Measurements from ENCODE around the gene NSF.
"Not testable (repeated sequence)": the region's sequence is repeated elsewhere in the genome, so short reads cannot be mapped to it uniquely, and the experiment has no call there.

Gene NSF

DNA sequence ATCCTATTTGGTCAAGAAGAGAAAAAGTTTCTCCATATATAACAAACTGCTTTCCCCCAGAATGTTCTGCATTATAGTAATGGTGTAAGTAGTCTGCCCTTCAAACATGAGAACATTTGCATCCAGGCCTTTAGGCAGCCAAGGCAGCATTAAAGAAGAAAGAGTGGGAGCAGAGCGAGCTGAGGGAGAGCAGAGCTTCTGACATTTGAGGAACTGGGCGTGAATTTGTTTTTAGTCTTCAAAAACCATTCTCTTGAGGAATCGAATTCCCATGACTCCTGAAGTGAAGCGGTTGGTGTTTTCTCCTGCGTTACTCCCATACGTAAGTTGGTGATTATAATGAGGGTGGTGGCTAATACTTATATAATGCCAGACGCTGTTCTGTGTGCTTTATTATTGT is 58.8 kb downstream of the NSF start:
- not testable (repeated sequence) for H3K27me3 ChIP-seq (replicated peaks; ENCODE audit: control insufficient read depth, insufficient read depth, low read length); DNase-seq (ENCODE audit: extremely low read depth, insufficient read length); H3K4me3 ChIP-seq (replicated peaks; ENCODE audit: low read depth, low read length); H3K36me3 ChIP-seq (ENCODE audit: control insufficient read depth, insufficient read depth, low read length)

DNA sequence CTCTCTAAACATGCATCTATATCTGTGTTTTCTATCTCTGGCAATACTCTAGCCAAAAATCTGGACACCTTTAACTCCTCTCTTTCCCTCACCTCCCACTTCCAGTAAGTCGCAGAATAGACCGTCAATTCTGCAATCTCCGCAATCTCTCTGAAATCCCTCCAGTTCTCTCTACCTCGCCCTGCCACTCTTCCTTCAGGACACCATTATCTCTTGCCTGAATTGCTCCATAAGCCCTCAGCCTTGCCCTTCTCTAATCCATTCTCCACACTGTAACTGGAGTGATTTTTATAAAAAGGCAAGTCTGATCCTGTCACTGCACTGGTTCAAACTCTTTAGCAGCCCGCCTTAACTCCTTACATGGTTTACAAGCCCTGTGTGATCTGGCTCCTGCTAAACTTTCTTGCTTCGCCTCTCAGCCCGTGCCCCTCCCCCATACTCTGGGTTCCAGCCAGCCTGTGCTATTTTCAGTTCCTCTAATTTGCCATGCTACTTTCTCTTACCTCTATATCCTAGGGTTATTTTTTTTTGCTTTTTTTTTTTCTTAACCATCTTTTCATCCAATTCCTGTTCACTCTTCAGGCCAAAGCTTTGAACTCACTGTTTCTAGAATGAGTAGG is 61.7 kb downstream of the NSF start:
- H3K36me3 ChIP-seq (ENCODE audit: control insufficient read depth, insufficient read depth, low read length); DNase-seq (ENCODE audit: extremely low read depth, insufficient read length); H3K27me3 ChIP-seq (replicated peaks; ENCODE audit: control insufficient read depth, insufficient read depth, low read length); H3K4me3 ChIP-seq (replicated peaks; ENCODE audit: low read depth, low read length): not testable (repeated sequence)

DNA sequence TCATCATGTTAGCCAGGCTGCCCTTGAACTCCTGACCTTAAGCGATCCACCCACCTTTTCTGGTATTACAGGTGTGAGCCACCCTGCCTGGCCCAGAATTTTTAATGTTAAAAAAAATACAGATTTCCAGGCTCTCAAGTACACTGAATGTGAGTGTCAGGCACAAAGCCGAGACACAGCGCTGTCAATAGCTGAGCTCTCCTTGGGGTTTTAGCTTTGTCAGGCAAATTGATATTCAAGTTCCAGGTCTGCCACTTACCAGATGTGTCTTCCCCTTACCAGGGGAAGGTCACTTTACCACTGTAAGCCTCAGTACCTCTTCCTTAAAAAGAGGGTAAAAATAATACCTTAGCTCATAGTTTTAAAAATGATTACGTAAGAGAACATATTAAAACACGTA is 67.8 kb downstream of the NSF start:
- H3K36me3 ChIP-seq (ENCODE audit: control insufficient read depth, insufficient read depth, low read length); DNase-seq (ENCODE audit: extremely low read depth, insufficient read length); H3K4me3 ChIP-seq (replicated peaks; ENCODE audit: low read depth, low read length); H3K27me3 ChIP-seq (replicated peaks; ENCODE audit: control insufficient read depth, insufficient read depth, low read length): not testable (repeated sequence)

DNA sequence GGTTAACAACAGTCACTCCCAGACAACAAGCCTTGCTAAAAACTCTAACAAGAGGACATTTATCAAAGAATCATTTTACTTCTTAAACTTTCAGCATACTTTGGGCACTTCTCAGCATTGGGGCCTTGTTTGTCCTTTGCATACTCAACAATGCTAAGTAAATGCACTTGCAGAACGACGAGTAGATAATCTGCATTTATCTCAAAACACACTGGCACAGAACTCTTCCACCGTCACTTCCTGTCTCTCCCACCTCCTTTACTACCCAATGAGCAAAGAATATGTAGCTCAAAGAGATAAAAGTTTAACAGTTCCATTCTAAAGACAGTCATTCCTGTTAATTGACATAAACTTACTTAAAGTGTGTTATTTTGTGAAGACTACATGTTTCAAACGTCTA is 69.2 kb downstream of the NSF start:
- H3K27me3 ChIP-seq (replicated peaks; ENCODE audit: control insufficient read depth, insufficient read depth, low read length); H3K4me3 ChIP-seq (replicated peaks; ENCODE audit: low read depth, low read length); H3K36me3 ChIP-seq (ENCODE audit: control insufficient read depth, insufficient read depth, low read length); DNase-seq (ENCODE audit: extremely low read depth, insufficient read length): not testable (repeated sequence)

DNA sequence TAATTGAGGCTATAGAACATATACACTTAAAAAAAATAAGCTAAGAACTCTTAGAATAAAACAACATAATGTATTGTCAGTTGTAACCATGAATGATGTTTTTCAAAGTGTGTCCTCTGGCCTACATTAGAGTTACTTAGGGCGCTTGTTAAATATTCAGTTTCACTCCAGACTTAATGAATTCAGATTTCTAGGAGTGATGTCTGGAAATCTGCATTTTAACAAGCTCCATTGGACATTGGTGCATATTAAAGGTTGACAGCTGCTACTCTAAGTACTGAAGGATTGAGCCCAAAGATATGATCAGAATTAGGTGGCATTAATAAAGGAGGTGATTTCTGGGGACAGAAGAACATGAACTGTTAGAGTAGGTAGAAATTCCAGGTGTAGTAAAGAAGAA is 72.7 kb downstream of the NSF start:
- H3K27me3 ChIP-seq (replicated peaks; ENCODE audit: control insufficient read depth, insufficient read depth, low read length); H3K4me3 ChIP-seq (replicated peaks; ENCODE audit: low read depth, low read length); DNase-seq (ENCODE audit: extremely low read depth, insufficient read length); H3K36me3 ChIP-seq (ENCODE audit: control insufficient read depth, insufficient read depth, low read length): not testable (repeated sequence)

DNA sequence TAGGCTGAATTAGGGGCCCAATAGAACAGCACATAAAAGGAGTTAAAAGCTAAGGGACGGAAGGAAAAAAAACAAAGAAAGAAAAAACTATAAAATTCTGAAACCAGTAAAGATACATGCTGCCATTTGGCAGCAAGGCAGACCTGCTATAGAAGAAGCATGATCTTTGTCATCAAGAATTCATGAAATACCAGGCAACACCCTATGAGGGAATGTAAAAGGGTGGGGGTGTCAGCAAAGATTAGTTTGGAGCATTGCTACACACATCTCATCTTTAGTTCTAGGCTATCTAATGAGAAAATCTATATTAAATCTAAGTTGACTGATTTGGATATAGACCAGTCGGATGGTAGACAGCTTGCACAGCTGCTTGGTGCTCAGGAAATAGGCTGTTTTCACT is 73.1 kb downstream of the NSF start:
- not testable (repeated sequence) for H3K27me3 ChIP-seq (replicated peaks; ENCODE audit: control insufficient read depth, insufficient read depth, low read length); H3K36me3 ChIP-seq (ENCODE audit: control insufficient read depth, insufficient read depth, low read length); H3K4me3 ChIP-seq (replicated peaks; ENCODE audit: low read depth, low read length); DNase-seq (ENCODE audit: extremely low read depth, insufficient read length)

DNA sequence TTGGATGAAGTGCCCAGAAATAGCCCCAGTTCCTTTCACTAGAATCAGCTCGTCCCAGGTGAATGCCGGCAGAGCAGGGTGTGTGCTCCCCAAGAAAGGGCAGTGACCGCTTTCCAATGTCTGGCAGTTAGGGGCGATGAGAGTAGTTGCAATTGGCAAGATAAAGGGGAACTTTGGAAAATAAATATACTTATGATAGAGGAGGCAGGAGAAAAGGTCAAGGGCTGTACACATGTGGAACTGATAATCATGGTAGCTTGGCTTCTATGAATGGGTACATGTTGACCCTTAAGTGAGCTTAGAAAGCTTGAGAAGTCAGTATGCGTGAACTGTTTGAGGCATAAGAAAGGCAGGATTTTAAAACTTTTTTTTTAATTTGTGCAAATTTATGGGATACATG is 75.5 kb downstream of the NSF start:
- not testable (repeated sequence) for H3K4me3 ChIP-seq (replicated peaks; ENCODE audit: low read depth, low read length); DNase-seq (ENCODE audit: extremely low read depth, insufficient read length); H3K27me3 ChIP-seq (replicated peaks; ENCODE audit: control insufficient read depth, insufficient read depth, low read length); H3K36me3 ChIP-seq (ENCODE audit: control insufficient read depth, insufficient read depth, low read length)

DNA sequence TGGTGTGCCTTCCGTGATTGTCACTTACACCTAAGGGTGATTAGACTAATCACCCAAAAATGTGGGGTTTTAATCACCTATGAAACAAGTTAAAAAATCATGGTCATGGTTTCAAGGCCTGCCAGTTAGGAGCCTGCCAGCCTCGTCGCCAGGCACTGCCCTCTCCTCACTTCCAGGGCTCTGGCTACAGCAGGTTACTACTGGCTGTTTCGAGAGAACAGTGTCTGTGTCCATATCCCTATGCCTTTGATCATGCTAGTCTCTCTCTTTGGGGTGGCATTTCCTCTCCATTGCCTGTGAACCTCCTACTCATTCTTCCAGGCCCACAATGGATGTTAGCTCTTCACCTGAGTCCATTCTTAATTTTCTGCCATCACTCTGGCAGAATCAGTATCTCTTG is 80.3 kb downstream of the NSF start:
- not testable (repeated sequence) for DNase-seq (ENCODE audit: extremely low read depth, insufficient read length)

DNA sequence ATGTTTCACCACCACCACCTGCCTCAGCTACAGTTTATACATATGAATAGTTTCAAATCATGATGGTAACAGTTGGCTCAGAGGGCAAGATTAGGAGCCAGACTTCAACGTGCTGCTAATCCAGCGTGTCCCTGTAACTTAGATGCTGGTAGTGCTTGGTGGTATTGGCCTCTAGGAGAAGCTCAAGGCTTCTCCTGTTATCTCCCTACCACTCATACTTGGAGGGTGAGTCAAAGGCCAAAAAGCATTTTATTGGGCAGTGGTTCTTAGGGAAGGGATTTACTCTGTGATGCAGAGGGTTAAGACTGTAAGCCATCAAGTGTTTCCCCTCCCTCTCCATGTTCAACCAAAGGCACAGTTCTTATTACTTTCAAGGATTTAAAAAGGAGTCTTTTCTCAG is 82.3 kb downstream of the NSF start:
- H3K36me3 ChIP-seq (ENCODE audit: control insufficient read depth, insufficient read depth, low read length); DNase-seq (ENCODE audit: extremely low read depth, insufficient read length); H3K4me3 ChIP-seq (replicated peaks; ENCODE audit: low read depth, low read length); H3K27me3 ChIP-seq (replicated peaks; ENCODE audit: control insufficient read depth, insufficient read depth, low read length): not testable (repeated sequence)

More for the DNA sequence above, 80.3 kb downstream of the NSF start:
- not testable (repeated sequence) for H3K4me3 ChIP-seq (replicated peaks; ENCODE audit: low read depth, low read length); H3K27me3 ChIP-seq (replicated peaks; ENCODE audit: control insufficient read depth, insufficient read depth, low read length); H3K36me3 ChIP-seq (ENCODE audit: control insufficient read depth, insufficient read depth, low read length)

DNA sequence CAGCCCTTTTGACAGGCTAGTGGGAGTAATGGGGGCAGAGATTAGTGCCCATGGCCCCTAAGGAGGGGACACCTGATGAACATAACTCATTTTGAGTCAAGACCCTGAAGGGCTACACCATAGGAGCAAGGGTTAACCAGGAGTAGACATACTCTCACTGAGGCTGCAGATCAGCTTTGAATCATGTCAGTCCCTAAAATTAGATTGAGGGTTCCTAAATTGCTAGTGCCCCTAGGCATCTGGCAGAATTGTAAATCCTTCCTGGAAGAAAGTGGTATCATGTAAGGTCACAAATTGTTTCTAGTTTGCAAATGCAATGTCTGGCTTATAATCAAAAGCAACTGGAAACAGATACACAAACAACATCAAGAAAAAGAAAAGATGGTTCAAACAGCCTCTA is 87.3 kb downstream of the NSF start:
- H3K27me3 ChIP-seq (replicated peaks; ENCODE audit: control insufficient read depth, insufficient read depth, low read length); H3K4me3 ChIP-seq (replicated peaks; ENCODE audit: low read depth, low read length); DNase-seq (ENCODE audit: extremely low read depth, insufficient read length); H3K36me3 ChIP-seq (ENCODE audit: control insufficient read depth, insufficient read depth, low read length): not testable (repeated sequence)

DNA sequence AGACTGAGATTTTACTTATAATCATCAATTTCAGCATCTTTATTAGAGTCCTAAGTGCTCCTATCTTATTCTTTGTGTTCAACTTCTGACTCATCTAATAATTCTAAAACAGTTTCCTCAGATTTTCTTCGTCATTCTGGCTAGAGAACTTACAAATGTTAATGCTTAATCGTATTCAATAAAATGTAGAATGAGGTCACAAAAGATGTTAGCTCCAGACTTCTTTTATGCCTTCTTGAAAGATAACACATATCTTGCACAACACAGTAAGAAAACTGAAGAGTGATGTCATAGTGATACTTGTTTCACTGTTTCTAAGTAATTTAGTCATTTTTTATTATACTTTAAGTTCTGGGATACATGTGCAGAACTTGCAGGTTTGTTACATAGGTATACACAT is 93.2 kb downstream of the NSF start:
- H3K36me3 ChIP-seq (ENCODE audit: control insufficient read depth, insufficient read depth, low read length); H3K4me3 ChIP-seq (replicated peaks; ENCODE audit: low read depth, low read length); DNase-seq (ENCODE audit: extremely low read depth, insufficient read length); H3K27me3 ChIP-seq (replicated peaks; ENCODE audit: control insufficient read depth, insufficient read depth, low read length): not testable (repeated sequence)

DNA sequence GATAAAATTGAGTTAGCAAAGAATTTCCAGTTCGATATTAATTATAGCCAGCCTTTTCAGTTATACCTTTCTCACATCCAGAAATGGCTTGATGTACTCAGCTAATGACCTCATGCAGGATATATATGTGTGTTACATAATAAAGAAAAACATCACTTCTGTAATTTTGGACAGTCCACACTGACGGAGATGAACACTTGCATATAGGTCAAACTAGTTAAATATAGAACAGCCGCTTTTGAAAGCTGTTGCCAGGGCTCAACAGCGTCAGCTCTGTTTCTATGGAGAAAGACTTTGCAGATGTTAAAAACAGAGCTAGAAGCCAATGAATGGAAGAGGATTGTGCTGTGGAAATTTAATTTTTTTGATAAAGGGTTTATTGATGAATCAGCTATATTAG is 94.8 kb downstream of the NSF start:
- not testable (repeated sequence) for H3K36me3 ChIP-seq (ENCODE audit: control insufficient read depth, insufficient read depth, low read length); H3K27me3 ChIP-seq (replicated peaks; ENCODE audit: control insufficient read depth, insufficient read depth, low read length); H3K4me3 ChIP-seq (replicated peaks; ENCODE audit: low read depth, low read length); DNase-seq (ENCODE audit: extremely low read depth, insufficient read length)

DNA sequence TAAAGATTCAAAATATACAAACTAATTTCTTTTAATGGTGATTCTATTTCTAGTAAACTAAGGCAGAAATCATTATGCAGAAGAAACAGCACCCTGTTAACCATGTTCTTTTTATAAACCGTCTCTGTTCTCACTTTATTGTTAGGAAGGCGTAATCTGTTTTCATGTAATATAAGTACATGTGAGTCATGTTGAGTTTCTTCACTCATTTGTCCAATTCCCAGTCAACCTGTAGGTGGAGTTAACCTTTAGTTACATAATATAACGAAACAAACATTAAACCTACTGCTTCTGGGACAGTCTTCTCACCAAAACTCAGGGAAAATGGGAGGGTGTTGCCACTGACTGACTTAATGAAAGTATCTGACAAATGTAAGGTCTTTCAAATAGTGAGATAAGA is 101.7 kb downstream of the NSF start:
- H3K36me3 ChIP-seq (ENCODE audit: control insufficient read depth, insufficient read depth, low read length); DNase-seq (ENCODE audit: extremely low read depth, insufficient read length); H3K4me3 ChIP-seq (replicated peaks; ENCODE audit: low read depth, low read length); H3K27me3 ChIP-seq (replicated peaks; ENCODE audit: control insufficient read depth, insufficient read depth, low read length): not testable (repeated sequence)

DNA sequence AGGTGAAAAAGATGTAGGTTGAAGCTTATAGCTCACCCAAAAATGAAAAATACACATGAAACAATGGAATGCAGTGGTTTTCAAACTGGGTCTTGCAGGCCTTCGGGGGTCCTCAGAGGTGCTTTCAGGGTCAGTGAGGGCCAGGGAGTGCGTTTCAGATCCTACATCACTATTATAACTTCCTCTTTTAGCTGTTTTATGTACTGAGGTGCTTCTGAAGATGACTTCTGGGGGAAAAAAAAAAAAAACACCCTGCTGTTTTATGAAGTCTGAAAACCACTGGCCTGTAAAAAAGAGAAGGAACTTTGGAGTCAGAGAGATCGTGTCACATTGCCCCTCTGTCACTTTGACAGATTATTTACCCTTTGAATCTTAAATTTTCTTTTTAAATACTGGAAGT is 102.8 kb downstream of the NSF start:
- H3K27me3 ChIP-seq (replicated peaks; ENCODE audit: control insufficient read depth, insufficient read depth, low read length); H3K4me3 ChIP-seq (replicated peaks; ENCODE audit: low read depth, low read length); H3K36me3 ChIP-seq (ENCODE audit: control insufficient read depth, insufficient read depth, low read length); DNase-seq (ENCODE audit: extremely low read depth, insufficient read length): not testable (repeated sequence)

DNA sequence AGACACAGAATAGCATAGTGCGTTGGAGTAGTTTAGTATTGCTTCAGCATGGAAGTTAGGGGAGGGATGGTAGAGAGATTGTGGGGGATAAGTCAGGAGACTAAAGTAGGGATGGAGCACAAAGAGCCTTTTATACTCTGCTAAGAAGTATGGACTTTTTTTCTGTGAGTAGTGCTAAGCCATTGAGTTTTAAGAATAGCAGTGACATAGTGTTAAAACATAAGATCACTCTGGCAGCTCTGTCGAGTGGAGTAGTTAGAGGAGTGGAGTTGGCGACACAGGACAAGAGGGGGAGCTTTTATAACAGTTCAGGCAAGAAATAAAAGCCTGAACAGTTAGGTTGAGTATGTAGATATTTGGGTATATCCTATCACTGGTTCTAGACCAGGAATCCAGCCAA is 106.1 kb downstream of the NSF start:
- not testable (repeated sequence) for H3K27me3 ChIP-seq (replicated peaks; ENCODE audit: control insufficient read depth, insufficient read depth, low read length); DNase-seq (ENCODE audit: extremely low read depth, insufficient read length); H3K36me3 ChIP-seq (ENCODE audit: control insufficient read depth, insufficient read depth, low read length); H3K4me3 ChIP-seq (replicated peaks; ENCODE audit: low read depth, low read length)
